GM18511 (cell line): ENCODE results near the gene FBXW5.

Experiments
- ATAC-seq: cut with Tn5 transposase; IDR thresholded peaks from one replicate; pipeline ENCODE4 v1.9.1; 2021; ENCODE audit warnings: mild to moderate bottlenecking, moderate library complexity; ENCODE audit not compliant: unreplicated experiment

Gene FBXW5

DNA sequence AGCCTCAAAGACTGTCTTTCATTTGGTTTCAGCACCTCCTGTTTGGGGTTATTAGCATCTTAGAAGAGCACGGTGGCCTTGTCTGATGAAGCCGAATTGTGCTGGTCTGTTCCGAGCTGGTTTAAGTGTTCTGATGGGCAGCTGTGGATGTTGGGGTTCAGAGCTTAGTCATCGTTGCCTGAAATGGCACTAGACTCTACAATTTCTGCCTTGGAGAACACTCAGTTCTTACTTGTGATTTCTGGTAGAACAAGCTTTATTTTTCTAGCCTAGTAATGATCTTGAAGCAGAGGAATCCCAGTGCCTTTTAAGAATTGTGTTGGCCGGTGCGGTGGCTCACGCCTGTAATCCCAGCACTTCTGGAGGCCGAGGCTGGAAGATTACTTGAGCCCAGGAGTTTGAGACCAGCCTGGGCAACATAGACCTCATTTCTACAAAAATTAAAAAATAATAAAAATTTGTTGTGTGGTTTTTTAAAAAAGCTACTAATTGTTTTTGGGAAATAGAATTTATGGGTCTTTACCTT is 7.8 kb downstream of the FBXW5 start:
- no peak for ATAC-seq

DNA sequence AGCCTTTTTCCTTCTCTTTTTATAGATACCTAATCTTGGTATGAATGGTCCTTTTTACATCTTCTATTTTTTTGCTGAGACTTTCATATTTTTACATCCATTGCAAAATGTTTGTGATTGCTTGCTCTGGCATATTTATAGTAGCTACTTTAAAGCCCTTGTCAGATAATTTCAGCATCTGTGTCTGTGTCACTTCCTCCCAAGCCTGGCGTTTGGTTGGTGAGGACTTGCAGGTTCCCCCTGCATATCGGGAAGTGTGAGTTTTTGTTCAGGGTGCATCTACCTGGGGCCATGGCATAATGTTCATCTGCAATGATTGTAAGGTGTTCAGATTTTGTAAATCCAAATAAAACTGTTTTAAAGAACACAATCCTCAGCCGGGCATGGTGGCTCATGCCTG is 8.9 kb downstream of the FBXW5 start:
- ATAC-seq, result no peak

DNA sequence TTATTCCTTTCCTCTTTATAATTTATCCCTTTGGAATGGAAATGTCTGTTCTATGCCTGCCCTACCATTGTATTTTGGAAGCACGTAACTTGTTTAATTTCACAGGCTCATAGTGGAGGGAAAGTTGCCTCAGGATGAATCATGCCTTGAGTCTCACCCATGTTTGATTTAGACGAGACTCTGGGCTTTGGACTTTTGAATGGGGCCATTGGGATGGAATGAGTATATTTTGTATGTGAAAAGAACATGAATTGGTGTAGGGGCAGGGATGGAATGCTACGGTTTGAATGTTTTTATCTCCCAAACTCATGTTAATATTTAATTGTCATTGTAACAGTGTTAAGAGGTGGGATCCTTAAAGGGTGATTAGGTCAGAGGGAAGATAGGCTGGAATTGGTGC is 10.3 kb downstream of the FBXW5 start:
- no peak for ATAC-seq

DNA sequence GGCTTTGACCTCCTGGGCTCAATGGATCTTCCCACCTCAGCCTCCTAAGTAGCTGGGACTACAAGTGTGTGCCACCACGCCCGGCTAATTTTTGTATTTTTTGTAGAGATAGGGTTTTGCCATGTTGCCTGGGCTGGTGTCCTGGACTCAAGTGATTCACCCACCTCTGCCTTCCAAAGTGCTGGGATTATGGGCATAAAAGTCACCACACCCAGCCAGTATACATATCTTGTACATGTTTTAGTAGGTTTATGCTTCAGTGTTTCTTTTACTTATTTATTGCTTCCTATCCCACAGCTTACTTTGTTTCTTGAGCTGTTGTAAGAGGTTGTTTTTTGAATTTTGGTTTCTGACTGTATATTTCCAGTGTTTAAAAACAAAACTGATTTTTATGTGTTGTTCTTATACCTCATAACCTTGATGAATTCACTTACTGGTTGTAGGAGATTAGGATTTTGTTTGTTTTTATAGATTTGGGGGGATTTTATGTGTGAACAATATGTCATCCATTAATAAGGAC is 12.9 kb downstream of the FBXW5 start:
- no peak for ATAC-seq

DNA sequence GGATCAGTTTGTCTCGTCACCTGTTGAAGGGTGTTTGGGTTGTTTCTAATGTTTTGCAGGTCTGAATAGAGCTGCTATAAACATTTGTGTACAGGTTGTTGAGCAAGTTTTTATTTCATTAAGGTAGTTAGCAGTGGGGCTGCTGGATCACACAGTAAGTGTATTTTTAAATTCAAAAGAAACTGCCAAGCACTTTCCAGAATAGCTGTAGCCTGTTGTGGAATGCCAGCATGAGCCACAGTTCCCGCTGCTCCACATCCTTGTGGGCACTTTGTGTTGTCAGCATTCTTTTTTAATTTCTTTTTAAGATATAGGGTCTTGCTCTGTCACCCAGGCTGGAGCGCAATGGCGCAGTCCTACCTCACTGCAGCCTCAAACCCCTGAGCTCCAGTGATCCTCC is 14.5 kb downstream of the FBXW5 start:
- ATAC-seq, result no peak

DNA sequence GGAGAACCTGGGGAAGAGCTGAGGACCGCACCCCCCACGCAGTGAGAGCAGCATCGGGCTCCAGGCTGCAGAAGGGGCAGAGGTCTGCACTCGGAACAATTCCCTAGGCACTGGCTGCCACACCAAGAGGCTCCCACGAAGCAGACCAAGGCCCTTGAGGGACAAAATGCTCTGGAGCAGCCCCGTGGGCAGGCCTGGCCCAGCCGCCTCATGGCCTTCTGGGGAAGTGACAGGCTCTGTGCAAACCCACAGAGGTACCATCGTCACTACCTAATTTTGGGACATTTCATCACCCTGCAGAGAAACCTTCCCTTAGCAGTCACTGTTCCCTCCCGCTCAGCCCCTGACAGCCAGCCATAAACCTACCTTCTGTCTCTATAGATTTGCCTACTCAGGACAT is 15.9 kb downstream of the FBXW5 start:
- no peak for ATAC-seq

DNA sequence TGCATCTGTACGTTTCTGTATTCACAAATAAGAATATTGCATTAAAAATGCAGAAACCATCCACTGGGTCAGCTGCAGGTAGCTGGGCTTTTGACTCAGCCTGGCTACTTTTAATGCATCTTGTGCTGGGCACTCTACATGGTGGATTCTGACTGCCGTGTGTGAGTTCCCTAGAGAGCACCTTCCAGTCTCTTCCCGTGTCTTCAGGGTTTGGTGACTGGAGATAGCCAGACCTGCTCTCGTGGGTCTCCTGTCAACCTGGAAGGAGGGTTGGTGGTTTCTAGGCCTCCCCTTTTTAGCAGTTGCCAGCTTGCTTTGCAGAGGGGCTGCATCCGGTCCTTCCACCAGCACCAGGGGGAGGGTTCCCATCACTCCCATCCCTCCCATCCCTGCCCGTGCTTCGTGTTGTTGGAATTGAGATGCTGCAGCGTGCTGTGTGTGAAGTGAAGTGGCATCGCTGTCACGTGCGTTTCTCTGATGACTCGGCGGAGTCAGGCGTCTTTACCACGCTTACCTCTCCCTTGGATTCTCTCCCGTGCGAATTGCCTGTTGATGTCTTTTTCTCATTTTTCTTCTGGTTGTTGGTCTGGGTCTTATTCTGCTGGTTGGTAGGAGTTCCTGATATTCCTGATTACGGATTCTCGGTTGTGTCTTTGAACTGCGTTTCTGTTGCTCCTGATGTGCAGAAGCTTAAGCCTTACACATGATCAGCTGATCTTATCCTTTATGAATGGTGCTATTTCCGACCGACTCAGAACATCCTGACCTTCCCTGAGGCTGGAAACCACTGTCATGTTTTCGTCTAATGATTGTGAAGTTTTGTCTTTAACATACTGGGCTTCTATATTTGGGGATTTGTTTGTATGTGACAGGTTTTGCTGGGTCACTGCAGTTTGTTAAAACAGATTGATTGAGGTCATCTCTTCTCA is 16.9 kb downstream of the FBXW5 start:
- ATAC-seq, result no peak

DNA sequence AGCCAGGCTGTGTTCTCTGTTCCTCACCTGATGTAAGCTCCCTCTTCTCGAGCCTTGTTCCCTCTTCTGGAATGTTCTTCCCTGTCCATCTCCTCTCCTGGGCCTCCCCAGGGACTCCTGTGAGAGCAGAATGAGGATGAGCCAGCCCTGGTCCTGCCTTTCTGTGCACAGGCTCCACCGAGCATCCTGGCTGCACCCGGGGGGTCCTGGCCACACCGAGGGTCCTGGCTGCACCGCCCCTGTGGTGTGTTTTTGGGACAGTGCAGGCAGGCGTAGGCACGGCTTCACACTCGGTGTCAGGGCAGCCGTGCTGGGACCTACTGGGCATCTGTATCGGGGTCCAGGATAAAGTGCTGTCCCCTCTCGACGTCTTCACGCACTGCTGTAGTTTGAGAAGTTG is 17.8 kb downstream of the FBXW5 start:
- ATAC-seq, result no peak

DNA sequence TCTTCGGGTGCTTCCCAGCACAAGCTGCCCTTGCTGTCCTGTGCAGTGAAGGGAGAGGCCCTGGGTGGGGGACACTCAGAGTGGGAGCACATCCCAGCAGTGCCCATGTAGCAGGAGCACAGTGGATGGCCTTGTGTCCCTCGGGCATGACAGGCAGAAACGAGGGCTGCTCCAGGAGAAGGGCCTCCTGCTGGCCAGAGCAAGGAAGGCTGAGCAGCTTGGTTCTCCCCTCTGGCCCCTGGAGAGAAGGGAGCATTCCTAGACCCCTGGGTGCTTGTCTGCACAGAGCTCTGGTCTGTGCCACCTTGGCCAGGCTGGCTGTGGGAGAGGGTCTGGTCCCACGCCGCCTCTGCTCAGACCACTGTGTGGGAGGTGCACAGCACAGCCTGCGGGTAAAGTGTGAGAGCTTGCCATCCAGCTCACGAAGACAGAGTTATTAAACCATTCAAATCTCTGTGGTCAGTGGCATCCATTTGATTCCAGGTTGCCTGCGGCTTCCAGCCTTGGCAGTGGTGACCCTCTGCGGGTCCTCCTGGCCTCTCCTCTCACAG is 18.3 kb downstream of the FBXW5 start:
- no peak for ATAC-seq

DNA sequence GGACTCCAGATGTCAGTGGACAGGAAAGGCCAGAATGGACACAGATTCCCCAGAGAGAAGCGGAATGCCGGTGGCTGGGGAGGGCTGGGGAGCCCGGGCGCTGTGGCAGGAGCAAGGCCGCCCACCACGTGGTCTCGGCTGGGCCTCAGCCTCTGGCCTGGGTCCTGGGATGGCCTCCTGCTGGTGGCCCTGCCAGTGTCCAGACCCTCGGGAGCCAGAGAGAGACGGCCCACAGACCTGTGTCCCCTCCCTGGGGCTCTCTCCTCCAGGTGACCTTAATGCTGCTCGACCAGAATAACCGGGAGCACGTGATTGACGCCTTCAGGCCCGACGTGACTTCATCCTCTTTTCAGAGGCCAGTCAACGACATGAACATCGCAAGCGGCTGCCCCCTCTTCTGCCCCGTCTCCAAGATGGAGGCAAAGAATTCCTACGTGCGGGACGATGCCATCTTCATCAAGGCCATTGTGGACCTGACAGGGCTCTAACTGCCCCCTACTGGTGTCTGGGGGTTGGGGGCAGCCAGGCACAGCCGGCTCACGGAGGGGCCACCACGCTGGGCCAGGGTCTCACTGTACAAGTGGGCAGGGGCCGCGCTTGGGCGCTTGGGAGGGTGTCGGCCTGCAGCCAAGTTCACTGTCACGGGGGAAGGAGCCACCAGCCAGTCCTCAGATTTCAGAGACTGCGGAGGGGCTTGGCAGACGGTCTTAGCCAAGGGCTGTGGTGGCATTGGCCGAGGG is 19.0 kb downstream of the FBXW5 start:
- no peak for ATAC-seq

DNA sequence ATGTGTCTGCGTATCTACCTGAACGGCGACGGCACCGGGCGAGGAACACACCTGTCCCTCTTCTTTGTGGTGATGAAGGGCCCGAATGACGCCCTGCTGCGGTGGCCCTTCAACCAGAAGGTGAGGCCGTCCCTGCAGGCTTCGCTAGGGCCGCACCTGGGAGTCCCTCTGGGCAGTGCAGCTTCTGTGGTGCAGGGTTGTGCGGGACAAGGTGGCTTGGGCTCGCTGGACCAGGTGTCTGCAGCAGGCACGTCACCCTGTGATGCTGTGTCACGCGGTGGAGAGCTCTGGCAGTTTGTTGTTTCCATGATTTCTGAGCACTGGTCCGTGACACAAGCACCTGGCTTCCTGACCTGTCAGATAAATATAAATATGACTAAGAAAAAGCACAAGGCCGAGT is 20.7 kb downstream of the FBXW5 start:
- ATAC-seq, result no peak

DNA sequence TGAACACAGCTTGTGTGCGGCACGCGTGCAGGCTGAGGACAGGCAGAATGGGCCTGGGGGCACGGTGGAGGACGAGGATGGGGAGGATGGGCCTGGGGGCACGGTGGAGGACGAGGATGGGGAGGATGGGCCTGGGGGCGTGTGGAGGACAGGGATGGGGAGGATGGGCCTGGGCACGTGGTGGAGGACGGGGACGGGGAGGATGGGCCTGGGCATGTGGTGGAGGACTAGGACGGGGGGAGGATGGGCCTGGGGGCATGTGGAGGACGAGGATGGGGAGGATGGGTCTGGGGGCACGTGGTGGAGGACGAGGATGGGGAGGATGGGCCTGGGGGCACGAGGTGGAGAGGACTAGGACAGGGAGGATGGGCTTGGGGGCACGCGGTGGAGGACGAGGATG is 22.0 kb downstream of the FBXW5 start:
- no peak for ATAC-seq

DNA sequence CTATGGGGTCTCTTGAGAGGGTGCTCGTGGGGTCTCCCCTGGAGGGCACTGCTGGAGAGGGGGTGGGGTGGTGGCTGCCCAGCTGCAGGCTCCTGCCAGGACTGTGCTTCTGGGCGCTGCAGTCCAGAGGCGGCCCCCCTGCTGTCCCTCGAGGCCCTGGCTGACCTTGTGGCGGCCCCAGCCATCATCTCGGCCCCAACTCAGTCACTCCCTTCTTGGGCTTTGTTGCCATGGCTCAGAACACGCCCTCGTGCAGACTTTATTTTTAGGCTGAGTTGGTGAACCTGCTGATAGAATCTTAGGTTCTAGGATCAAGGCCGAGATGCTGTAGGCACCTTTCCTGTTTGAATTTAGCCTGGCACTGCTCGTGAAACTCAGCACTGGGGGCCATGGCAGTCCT is 22.8 kb downstream of the FBXW5 start:
- no peak for ATAC-seq

DNA sequence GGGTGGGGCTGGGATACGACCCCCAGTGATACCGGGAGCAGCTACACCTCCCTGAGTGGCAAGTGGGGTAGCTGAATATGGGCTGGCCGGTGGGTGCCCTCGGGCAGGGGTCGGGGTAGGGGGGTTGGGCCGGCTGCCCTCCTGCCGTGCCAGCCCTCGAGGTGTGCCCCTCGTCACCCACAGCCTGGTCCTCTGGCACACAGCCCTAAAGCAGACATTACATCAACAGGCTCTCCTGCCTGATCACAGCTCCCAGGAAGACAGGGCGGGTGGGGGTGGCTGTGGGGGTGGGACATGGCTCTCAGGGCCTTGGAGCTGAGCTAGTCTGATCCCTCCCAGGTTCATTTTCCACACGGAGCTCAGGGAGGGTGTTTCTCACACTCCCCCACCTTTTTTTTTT is 23.2 kb downstream of the FBXW5 start:
- no peak for ATAC-seq

DNA sequence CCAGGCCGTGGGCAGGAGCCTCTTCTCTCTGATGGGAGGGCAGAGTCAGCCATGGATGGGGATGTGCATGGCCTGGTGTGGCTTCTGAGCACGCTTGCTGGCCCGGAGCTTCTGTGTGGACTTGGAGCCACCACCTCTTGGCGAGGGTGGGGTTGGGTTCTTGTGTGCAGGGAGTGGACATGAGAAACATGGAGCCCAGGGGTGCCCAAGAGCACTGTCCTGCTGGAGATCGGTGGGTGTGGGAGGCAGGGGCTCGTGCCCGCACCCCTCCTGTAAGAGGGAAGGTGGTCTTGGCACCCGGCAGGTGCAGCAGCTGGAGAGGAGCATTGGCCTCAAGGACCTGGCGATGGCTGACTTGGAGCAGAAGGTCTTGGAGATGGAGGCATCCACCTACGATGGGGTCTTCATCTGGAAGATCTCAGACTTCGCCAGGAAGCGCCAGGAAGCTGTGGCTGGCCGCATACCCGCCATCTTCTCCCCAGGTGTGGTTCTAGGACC is 23.8 kb downstream of the FBXW5 start:
- no peak for ATAC-seq

DNA sequence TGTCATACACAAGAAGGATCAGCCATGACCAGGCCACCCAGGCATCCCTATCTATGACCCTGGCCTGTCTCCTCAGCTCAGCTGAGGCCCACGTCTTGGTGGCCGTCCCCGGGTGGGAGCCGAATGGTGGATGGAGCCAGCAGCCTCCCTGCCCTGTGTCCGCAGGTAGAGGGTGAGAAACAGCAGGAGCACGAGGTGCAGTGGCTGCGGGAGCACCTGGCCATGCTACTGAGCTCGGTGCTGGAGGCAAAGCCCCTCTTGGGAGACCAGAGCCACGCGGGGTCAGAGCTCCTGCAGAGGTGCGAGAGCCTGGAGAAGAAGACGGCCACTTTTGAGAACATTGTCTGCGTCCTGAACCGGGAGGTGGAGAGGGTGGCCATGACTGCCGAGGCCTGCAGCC is 24.5 kb downstream of the FBXW5 start:
- ATAC-seq, result no peak

DNA sequence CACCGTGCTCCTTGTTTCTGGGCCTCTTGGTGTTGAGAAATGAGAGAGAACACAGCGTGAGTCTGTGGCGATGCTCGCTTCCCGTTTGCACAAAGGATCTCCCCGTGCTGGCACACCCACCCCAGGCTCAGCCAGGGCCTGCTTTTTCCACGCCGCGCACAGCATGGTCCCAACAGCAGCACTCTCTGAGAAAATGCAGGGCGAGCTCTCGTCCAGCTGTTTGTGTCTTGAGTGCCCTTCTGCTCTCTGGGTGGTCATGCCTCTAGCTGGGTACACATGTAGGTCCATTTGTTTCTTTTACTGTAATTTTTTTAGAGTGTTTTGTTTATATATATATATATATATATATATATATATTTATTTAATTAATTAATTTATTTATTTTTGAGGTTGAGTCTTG is 26.6 kb downstream of the FBXW5 start:
- ATAC-seq, result no peak

DNA sequence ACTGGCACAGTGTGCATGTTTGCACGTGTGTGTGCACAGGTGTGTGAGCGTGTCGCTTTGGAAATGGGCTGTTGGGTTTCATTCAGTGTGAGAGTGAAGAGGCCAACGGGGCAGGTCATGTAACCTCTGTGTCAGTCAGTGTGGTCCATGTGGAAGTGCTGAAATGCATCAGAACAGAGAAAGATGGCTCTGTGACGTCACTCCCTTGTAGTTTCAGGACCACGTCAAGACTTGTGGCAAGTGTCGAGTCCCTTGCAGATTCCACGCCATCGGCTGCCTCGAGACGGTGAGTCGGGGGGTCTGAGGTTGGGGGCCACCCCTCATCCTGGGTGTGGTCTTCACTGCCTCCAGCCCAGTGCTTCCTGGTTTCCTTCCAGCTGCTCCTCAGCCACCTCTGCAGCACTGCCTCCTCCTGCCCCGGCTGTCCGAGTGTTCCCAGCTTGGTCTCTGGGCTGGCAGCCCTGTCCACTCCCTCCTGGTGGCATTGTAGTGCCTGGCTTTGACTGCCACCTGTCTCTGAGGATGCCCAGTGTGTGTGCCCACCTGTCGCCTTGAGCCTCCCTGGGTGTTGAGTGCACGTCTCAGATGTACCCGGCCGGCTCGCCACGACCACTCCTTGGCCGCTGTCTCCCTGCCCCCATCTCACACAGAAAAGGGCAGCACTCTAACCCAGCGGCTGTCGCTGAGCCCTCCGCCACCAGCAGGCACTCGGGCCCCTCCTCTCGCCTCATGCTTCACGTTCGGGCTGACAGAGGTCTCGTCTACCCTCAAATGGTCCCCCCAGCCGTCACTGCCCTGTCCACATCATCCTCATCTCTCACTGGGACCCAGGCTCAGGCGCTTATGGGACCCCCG is 28.0 kb downstream of the FBXW5 start:
- ATAC-seq, result no peak

DNA sequence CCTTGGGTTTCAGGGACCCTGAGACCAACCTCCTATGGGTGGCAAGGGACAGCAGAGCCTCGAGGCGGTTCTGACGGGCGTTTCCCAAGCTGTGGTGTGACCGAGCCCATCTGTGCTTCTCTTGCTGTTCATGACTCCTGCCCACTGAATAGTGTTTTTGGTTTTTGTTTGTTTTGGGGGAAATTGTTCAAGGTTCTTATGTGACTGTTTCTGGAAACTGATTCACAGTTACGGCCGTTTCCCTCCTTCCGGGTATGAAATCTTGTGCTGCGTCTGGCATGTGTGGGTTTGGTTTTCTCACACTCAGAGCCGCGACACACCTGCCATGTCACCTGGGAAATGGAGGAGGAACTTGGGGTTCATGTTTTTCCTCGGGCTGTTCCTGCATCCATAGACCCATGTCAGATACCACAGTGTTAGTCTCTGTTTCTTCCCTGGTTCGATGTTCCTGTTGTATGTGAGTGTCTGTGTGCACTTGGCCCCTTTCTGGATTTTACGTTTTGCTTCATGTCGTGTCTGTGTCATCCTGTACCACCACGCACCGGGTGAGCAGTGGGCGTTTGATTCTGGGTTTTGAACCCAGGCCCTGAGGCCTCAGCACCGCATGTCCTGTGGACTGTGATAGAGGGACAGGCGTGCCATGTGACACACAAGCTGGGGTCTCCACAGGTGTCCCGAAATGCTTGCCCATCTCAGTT is 28.8 kb downstream of the FBXW5 start:
- no peak for ATAC-seq
